Ramos (cell line): ENCODE measurements around the gene PROCA1.

Experiments used
- in situ Hi-C: fragments of 300-500 bp; cut with MboI; formaldehyde crosslinking; loops from one replicate; pipeline ENCODE4 v1.14.3; 2022; ENCODE audit warnings: low sequenced_read_pairs; ENCODE audit not compliant: unreplicated experiment

Gene PROCA1

GRCh38 chr17:28711723-28712031 is at the start of gene PROCA1:
Gene PROCA1, minus strand, starts transcription at chr17:28711888. Its CDS starts 228 bp downstream, at chr17:28711660.
- in situ Hi-C loops, result no loop called here

GRCh38 chr17:28760601-28761562 is 49.2 kb upstream of the PROCA1 start:
- in situ Hi-C loops, result no loop called here

GRCh38 chr17:28759256-28759865 is 47.7 kb upstream of the PROCA1 start:
- in situ Hi-C loops, result loop anchor here (5.0 kb wide), 1 partner anchor 158 kb away; no protein-coding TSS in a partner anchor

GRCh38 chr17:28758411-28759121 is 46.9 kb upstream of the PROCA1 start:
- in situ Hi-C loops, result loop anchor here (5.0 kb wide), 1 partner anchor 159 kb away; no protein-coding TSS in a partner anchor

- in situ Hi-C loops, result loop anchor here (5.0 kb wide), 1 partner anchor 161 kb away; no protein-coding TSS in a partner anchor
Observed at GRCh38 chr17:28756049-28756804, 44.5 kb upstream of the PROCA1 start.

- in situ Hi-C loops, result loop anchor here (5.0 kb wide), 1 partner anchor 162 kb away; no protein-coding TSS in a partner anchor
Observed at GRCh38 chr17:28755486-28755885, 43.8 kb upstream of the PROCA1 start.

GRCh38 chr17:28751600-28752366 is 40.1 kb upstream of the PROCA1 start:
- in situ Hi-C loops, result no loop called here

- in situ Hi-C loops, result no loop called here
Observed at GRCh38 chr17:28750178-28751047, 38.7 kb upstream of the PROCA1 start.

GRCh38 chr17:28749516-28750177 is 38.0 kb upstream of the PROCA1 start:
- in situ Hi-C loops, result loop anchor here (25.0 kb wide), 2 partner anchors 813 to 963 kb away; partner anchors contain the start of genes ABHD15 and TP53I13

GRCh38 chr17:28748852-28749515 is 37.3 kb upstream of the PROCA1 start:
- in situ Hi-C loops, result loop anchor here (25.0 kb wide), 2 partner anchors 813 to 963 kb away; partner anchors contain the start of genes ABHD15 and TP53I13

GRCh38 chr17:28747801-28748750 is 36.4 kb upstream of the PROCA1 start:
- in situ Hi-C loops, result loop anchor here (25.0 kb wide), 2 partner anchors 814 to 964 kb away; partner anchors contain the start of genes ABHD15 and TP53I13

GRCh38 chr17:28747051-28747691 is 35.5 kb upstream of the PROCA1 start:
- in situ Hi-C loops, result loop anchor here (25.0 kb wide), 2 partner anchors 815 to 965 kb away; partner anchors contain the start of genes ABHD15 and TP53I13

- in situ Hi-C loops, result loop anchor here (25.0 kb wide), 2 partner anchors 816 to 966 kb away; partner anchors contain the start of genes ABHD15 and TP53I13
Observed at GRCh38 chr17:28746611-28747050, 34.9 kb upstream of the PROCA1 start.

- in situ Hi-C loops, result loop anchor here (25.0 kb wide), 2 partner anchors 816 to 966 kb away; partner anchors contain the start of genes ABHD15 and TP53I13
Observed at GRCh38 chr17:28745786-28746411, 34.2 kb upstream of the PROCA1 start.
